Loucy (cell line): ENCODE data around the gene RPL38.

Experiments used
- H2AFZ ChIP-seq: fragments of 200-600 bp; sonication (generic); 2 replicates; pipeline ENCODE4 v1.6.0; 2016; ENCODE audit warnings: antibody characterized with exemption, mild to moderate bottlenecking, low read length, moderate library complexity
- H3F3A ChIP-seq: fragments of 200-600 bp; 2 replicates; pipeline ENCODE4 v1.6.0; 2016; ENCODE audit warnings: antibody characterized with exemption, low read depth, mild to moderate bottlenecking
- H3K27me3 ChIP-seq: fragments of 200-600 bp; sonication (generic); 2 replicates; pipeline ENCODE4 v1.6.1; 2014; ENCODE audit warnings: low read length, mild to moderate bottlenecking; ENCODE audit not compliant: insufficient read depth, poor library complexity, severe bottlenecking
- H3K36me3 ChIP-seq: fragments of 200-600 bp; sonication (generic); 2 replicates; pipeline ENCODE4 v1.6.1; 2016; ENCODE audit warnings: low read length; ENCODE audit not compliant: insufficient read depth
- H3K4me1 ChIP-seq: fragments of 200-600 bp; sonication (generic); 2 replicates; pipeline ENCODE4 v1.5.1; 2014; ENCODE audit warnings: low read length, mild to moderate bottlenecking; ENCODE audit not compliant: insufficient read depth, poor library complexity, severe bottlenecking
- H3K4me2 ChIP-seq: fragments of 200-600 bp; sonication (generic); 2 replicates; pipeline ENCODE4 v1.6.0; 2014; ENCODE audit warnings: antibody characterized with exemption, low read length, low read depth, mild to moderate bottlenecking; ENCODE audit not compliant: poor library complexity, severe bottlenecking
- H3K4me3 ChIP-seq: fragments of 200-600 bp; sonication (generic); 2 replicates; pipeline ENCODE4 v1.5.1; 2014; ENCODE audit warnings: low read length, mild to moderate bottlenecking, mixed read lengths; ENCODE audit not compliant: poor library complexity, severe bottlenecking
- H3K79me2 ChIP-seq: fragments of 200-600 bp; sonication (generic); 2 replicates; pipeline ENCODE4 v1.6.1; 2014; ENCODE audit warnings: low read length; ENCODE audit not compliant: insufficient read depth
- H3K9ac ChIP-seq: fragments of 200-600 bp; sonication (generic); 2 replicates; pipeline ENCODE4 v1.6.0; 2014; ENCODE audit warnings: mild to moderate bottlenecking, low read depth, low read length, moderate library complexity; ENCODE audit not compliant: poor library complexity, severe bottlenecking
- H3K9me2 ChIP-seq: fragments of 200-600 bp; sonication (generic); replicated peaks from 2 replicates; pipeline ENCODE4 v1.6.1; 2016; ENCODE audit warnings: low read depth, low read length, mixed read lengths
- H3K9me3 ChIP-seq: fragments of 200-600 bp; sonication (generic); 2 replicates; pipeline ENCODE4 v1.6.1; 2014; ENCODE audit warnings: mild to moderate bottlenecking, antibody characterized with exemption, low read length, low read depth; ENCODE audit not compliant: insufficient read depth
- H4K20me1 ChIP-seq: fragments of 200-600 bp; sonication (generic); 2 replicates; pipeline ENCODE4 v1.6.0; 2014; ENCODE audit warnings: antibody characterized with exemption, low read length, mild to moderate bottlenecking; ENCODE audit not compliant: insufficient read depth, poor library complexity, severe bottlenecking
- EZH2phosphoT487 ChIP-seq: fragments of 200-600 bp; IDR thresholded peaks from 2 replicates; pipeline ENCODE4 v1.6.1; 2018; ENCODE audit warnings: antibody characterized with exemption, mild to moderate bottlenecking, moderate library complexity, borderline replicate concordance
- TF ChIP-seq, protein P1 (sequence below): fragments of 200-600 bp; sonication (generic); conservative IDR thresholded peaks from 2 replicates; pipeline ENCODE4 v1.5.1; 2014; ENCODE audit warnings: mild to moderate bottlenecking, antibody characterized with exemption, low read length

The RPL38 gene

DNA sequence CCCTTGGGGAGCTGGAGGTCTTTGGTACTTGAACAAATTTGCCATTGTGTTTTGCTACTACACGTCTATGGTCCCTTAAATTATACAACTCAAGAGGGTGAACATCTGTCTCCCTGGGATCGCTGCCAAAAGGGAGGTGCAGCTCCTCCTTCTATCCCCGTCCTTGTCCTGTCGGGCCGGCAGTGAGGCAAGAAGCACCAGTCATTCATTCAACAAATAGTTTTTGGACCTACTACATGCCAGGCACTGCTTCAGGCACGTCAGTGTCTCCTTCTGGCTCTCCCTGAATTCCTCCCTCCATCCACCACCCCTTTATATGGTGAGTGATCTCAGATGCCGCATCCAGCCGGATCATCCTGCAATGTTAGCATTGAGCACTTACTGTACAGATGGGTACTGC is 2.2 kb upstream of the RPL38 start:
- Histone ChIP-seq H3K9me3 (no peaks in the 10 kb centered on the region), H3K36me3 (peaks cover 14% of the 10 kb centered on the region; the same call in 1 of the 2 replicates), H2AFZ (no peak overlapping the region), H3K4me2 (no peak overlapping the region), H3K4me1 (peaks cover 18% of the 10 kb centered on the region), H3K79me2 (peaks cover 28% of the 10 kb centered on the region), H4K20me1 (peaks cover 27% of the 10 kb centered on the region), H3K9ac (no peak overlapping the region), H3K9me2 (no peaks in the 10 kb centered on the region), H3K27me3 (peaks cover 10% of the 10 kb centered on the region), H3F3A (no peaks in the 10 kb centered on the region), H3K4me3 (no peak overlapping the region)
- TF ChIP-seq EZH2phosphoT487: no peak
- TF ChIP-seq, protein P1, sequence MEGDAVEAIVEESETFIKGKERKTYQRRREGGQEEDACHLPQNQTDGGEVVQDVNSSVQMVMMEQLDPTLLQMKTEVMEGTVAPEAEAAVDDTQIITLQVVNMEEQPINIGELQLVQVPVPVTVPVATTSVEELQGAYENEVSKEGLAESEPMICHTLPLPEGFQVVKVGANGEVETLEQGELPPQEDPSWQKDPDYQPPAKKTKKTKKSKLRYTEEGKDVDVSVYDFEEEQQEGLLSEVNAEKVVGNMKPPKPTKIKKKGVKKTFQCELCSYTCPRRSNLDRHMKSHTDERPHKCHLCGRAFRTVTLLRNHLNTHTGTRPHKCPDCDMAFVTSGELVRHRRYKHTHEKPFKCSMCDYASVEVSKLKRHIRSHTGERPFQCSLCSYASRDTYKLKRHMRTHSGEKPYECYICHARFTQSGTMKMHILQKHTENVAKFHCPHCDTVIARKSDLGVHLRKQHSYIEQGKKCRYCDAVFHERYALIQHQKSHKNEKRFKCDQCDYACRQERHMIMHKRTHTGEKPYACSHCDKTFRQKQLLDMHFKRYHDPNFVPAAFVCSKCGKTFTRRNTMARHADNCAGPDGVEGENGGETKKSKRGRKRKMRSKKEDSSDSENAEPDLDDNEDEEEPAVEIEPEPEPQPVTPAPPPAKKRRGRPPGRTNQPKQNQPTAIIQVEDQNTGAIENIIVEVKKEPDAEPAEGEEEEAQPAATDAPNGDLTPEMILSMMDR: no peak

DNA sequence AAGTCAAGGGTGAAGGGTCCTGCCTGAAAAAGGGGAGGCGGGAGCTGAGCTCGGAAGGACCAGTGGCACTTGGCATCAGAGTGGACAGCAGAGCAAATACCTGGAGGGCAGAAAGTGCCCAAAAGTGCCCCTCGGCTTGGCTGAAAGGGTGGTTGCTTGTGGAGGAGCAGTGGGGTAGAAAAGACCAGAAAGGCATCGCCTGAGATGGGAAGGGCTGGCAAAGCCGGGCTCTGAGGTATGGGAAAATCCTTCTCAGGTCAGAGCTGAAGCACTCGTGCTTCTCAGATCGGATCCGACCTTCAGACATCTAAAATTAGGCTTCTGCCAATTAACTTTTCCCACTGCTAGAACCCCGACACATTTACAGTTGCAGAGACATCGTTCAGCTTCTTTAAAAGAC is 1.5 kb upstream of the RPL38 start:
- Histone ChIP-seq H3F3A (no peaks in the 10 kb centered on the region), H3K9me3 (no peaks in the 10 kb centered on the region), H3K4me1 (peaks cover 21% of the 10 kb centered on the region), H4K20me1 (peaks cover 34% of the 10 kb centered on the region), H2AFZ (no peak overlapping the region), H3K9me2 (no peaks in the 10 kb centered on the region), H3K9ac (no peak overlapping the region), H3K79me2 (peaks cover 35% of the 10 kb centered on the region), H3K4me3 (no peak overlapping the region), H3K36me3 (peaks cover 16% of the 10 kb centered on the region; the same call in 1 of the 2 replicates), H3K27me3 (peaks cover 10% of the 10 kb centered on the region), H3K4me2 (no peak overlapping the region)
- TF ChIP-seq, protein P1: no peak
- TF ChIP-seq EZH2phosphoT487: no peak

DNA sequence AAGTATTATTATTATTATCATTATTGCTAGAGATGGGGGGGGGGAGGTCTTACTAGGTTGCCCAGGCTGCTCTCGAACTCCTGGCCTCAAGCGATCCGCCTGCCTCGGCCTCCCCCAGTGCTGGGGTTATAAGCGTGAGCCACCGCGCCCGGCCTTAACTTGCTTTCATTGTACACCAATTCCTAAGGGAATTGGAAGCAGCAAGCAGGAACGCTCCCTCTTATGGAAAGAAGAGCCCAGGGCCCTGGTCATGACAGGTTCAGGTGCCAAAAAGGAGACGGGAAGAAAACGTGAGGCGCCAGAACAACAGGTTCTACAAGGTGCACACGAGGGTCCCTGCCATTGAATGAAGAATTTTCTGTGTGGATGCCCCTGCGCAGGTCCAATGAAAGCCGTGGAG is 540 bp upstream of the RPL38 start:
- Histone ChIP-seq H3K4me2 (no peak overlapping the region), H3K9me2 (no peaks in the 10 kb centered on the region), H3K36me3 (peaks cover 20% of the 10 kb centered on the region; the same call in 1 of the 2 replicates), H3K4me3 (peak overlapping the region; percentile 99), H3K79me2 (peaks cover 45% of the 10 kb centered on the region), H3K4me1 (peaks cover 24% of the 10 kb centered on the region), H3F3A (no peaks in the 10 kb centered on the region), H3K9me3 (no peaks in the 10 kb centered on the region), H3K27me3 (peaks cover 10% of the 10 kb centered on the region), H4K20me1 (peaks cover 43% of the 10 kb centered on the region), H3K9ac (no peak overlapping the region), H2AFZ (peak overlapping the region; percentile 66)
- TF ChIP-seq EZH2phosphoT487: no peak
- TF ChIP-seq, protein P1: no peak
